ENCODE measurements around the gene KCNH1.

GRCh38 chr1:210912752-210913151 is 221.2 kb downstream of the KCNH1 start:
- no peak for TF ChIP-seq CTCF (IDR thresholded peaks at IDR 0.05; ENCODE audit: low read depth, low read length)
- TF ChIP-seq EZH2phosphoT487 (IDR thresholded peaks at IDR 0.05; ENCODE audit: low read depth) = no peak

All from OCI-LY3 (cell line).